ENCODE data around the gene NME7.
"Not testable (repeated sequence)": the region's sequence is repeated elsewhere in the genome, so short reads cannot be mapped to it uniquely, and the experiment has no call there.

Gene NME7

DNA sequence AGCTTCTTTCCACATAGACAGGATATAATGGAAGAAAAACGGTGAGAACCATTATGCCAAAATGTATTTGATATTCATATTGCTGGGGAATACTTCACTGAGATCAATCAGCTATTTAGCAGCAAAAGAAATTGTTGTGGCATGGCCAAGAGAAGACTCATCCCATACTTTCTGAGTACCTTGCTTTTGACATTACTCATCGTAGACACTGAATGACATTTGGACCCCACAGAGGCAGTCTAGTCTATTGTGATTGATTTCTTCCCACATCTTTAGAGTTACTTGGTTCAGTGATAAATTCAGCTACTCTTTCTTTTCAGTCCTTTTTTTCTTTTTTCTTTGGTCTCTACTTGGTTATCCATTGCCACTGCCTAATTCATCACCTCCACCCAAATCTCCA lies 239.0 kb downstream of the NME7 start:
- peak; percentile 39 for ATAC-seq
- Mint-ChIP-seq H3K36me3 (peaks cover 15% of the 10 kb centered on the region), H3K27me3 (no peaks in the 10 kb centered on the region), H3K4me3 (no peak overlapping the region), H3K27ac (no peak overlapping the region), H3K9me3 (no peaks in the 10 kb centered on the region), H3K4me1 (no peaks in the 10 kb centered on the region)

DNA sequence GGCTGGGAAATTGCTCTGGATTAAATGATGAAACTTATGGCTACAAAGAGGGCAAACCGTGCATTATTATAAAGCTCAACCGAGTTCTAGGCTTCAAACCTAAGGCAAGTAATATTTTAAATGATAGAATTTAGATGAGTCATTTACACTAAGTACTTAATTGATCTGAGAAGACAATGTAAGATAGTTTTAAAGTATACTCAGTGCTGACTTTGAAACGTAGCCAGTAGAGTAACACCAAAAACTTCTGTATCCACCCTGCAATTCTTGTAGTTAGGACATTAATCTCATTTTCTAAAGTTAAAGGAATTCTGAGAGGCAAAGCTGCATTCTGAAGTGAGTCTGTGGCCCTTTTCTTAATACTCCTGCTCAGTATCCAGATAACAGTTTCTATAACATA lies 240.3 kb downstream of the NME7 start:
- H3K9me3 Mint-ChIP-seq = no peaks in the 10 kb centered on the region
- H3K36me3 Mint-ChIP-seq = peaks cover 8% of the 10 kb centered on the region
- H3K27ac Mint-ChIP-seq = no peak overlapping the region
- peaks cover 9% of the 10 kb centered on the region for H3K4me1 Mint-ChIP-seq
- no peak overlapping the region for H3K4me3 Mint-ChIP-seq
- no peaks in the 10 kb centered on the region for H3K27me3 Mint-ChIP-seq
- ATAC-seq = no peak

DNA sequence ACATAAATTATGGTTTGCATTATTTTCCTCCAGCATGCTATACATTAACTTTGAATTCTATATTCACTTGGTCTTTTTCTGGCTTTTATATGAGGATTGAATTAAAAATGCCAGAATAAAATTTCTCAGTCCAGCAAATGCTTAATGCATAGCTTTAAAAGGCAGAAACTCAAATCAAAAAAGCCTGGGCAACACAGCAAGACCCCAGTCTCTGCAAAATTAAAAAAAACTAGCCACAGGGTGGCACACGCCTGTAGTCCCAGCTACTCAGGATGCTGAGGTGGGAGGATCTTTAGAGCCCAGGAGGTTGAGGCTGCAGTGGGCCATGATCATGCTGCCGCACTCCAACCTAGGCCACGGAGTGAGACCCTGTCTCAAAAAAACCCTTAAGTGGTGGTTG lies 241.3 kb downstream of the NME7 start:
- peaks cover 4% of the 10 kb centered on the region for H3K36me3 Mint-ChIP-seq
- ATAC-seq = no peak
- H3K4me1 Mint-ChIP-seq = peaks cover 14% of the 10 kb centered on the region
- peaks cover 7% of the 10 kb centered on the region for H3K27me3 Mint-ChIP-seq
- H3K4me3 Mint-ChIP-seq = no peak overlapping the region
- no peaks in the 10 kb centered on the region for H3K9me3 Mint-ChIP-seq
- H3K27ac Mint-ChIP-seq = no peak overlapping the region

DNA sequence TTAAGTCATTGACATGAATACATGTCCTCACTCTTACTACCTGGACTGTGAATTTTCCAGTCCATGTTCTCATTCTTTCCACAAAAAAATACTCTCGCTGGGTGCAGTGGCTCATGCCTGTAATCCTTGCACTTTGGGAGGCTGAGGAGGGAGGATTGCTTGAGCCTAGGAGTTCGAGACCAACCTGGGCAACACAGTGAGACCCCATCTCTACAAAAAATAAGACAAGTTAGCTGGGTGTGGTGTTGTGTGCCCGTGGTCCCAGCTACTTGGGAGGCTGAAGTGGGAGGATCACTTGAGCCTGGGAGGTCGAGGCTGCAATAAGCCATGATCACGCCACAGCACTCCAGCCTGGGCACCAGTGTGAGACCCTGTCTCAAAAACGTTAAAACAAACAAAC lies 242.0 kb downstream of the NME7 start:
- H3K27ac Mint-ChIP-seq, ATAC-seq, H3K4me3 Mint-ChIP-seq, H3K36me3 Mint-ChIP-seq, H3K9me3 Mint-ChIP-seq, H3K27me3 Mint-ChIP-seq: not testable (repeated sequence)
- peaks cover 14% of the 10 kb centered on the region for H3K4me1 Mint-ChIP-seq

- Mint-ChIP-seq H3K4me1 (peaks cover 14% of the 10 kb centered on the region), H3K4me3 (no peak overlapping the region), H3K36me3 (no peaks in the 10 kb centered on the region), H3K27me3 (peaks cover 15% of the 10 kb centered on the region), H3K9me3 (no peaks in the 10 kb centered on the region), H3K27ac (no peak overlapping the region)
- no peak for ATAC-seq
Observed at GRCh38 chr1:169124459-169124858, 243.1 kb downstream of the NME7 start.

DNA sequence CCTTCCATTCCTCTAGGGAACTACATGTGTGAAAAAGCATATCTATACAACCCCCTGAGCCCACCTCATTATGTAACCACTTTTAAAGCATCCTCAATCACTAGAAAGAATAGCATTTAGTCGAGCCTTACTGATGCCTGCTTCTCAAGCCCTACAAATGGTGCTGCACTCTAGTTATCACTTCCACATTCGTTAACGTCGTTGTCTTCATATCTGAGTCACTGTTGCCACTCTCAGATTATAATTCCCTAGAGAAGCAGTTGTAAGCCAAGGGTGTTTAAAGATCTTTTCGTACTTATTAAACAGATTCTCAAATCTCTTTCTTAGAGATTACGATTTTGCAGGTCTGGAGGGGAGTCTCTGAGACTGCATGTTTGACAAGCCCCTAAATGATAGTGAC lies 244.6 kb downstream of the NME7 start:
- H3K4me3 Mint-ChIP-seq = no peak overlapping the region
- no peaks in the 10 kb centered on the region for H3K9me3 Mint-ChIP-seq
- peak; percentile 85 for ATAC-seq
- peaks cover 18% of the 10 kb centered on the region for H3K27me3 Mint-ChIP-seq
- H3K36me3 Mint-ChIP-seq = no peaks in the 10 kb centered on the region
- peaks cover 14% of the 10 kb centered on the region for H3K4me1 Mint-ChIP-seq
- no peak overlapping the region for H3K27ac Mint-ChIP-seq

GRCh38 chr1:169121146-169121923 lies 246.3 kb downstream of the NME7 start:
- Mint-ChIP-seq H3K9me3 (no peaks in the 10 kb centered on the region), H3K27me3 (peaks cover 24% of the 10 kb centered on the region), H3K36me3 (no peaks in the 10 kb centered on the region), H3K4me1 (peaks cover 24% of the 10 kb centered on the region), H3K4me3 (no peak overlapping the region), H3K27ac (no peak overlapping the region)
- ATAC-seq = no peak

DNA sequence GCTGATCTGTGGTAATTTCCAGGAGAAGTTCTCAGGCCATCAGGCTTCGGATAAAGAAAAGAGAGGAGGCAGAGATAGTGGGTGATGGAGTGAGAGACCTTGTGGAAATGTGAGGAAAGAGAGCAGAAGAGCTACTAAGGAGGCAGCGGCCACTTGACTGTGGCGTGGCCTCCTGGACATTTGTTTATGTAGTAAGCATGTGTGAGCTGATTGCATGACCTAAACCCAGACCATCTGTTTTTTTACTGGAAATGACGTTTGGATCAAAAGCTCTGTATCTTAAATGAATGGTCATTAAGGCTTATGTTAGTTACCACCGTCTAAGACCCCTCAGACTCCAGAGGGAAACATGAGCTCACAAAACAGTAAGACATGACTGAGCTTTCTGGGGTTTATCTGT lies 247.5 kb downstream of the NME7 start:
- Mint-ChIP-seq H3K4me3 (no peak overlapping the region), H3K9me3 (no peaks in the 10 kb centered on the region), H3K36me3 (no peaks in the 10 kb centered on the region), H3K4me1 (peaks cover 31% of the 10 kb centered on the region), H3K27me3 (peaks cover 24% of the 10 kb centered on the region), H3K27ac (no peak overlapping the region)
- no peak for ATAC-seq

- H3K27ac Mint-ChIP-seq = no peak overlapping the region
- no peak for ATAC-seq
- peaks cover 24% of the 10 kb centered on the region for H3K27me3 Mint-ChIP-seq
- no peaks in the 10 kb centered on the region for H3K36me3 Mint-ChIP-seq
- H3K4me3 Mint-ChIP-seq = no peak overlapping the region
- H3K4me1 Mint-ChIP-seq = peaks cover 31% of the 10 kb centered on the region
- no peaks in the 10 kb centered on the region for H3K9me3 Mint-ChIP-seq
Observed at GRCh38 chr1:169119405-169119804, 248.2 kb downstream of the NME7 start.

GRCh38 chr1:169118227-169118626 lies 249.4 kb downstream of the NME7 start:
- ATAC-seq = no peak
- no peak overlapping the region for H3K4me3 Mint-ChIP-seq
- H3K4me1 Mint-ChIP-seq = peaks cover 36% of the 10 kb centered on the region
- H3K27ac Mint-ChIP-seq = no peak overlapping the region
- peaks cover 24% of the 10 kb centered on the region for H3K27me3 Mint-ChIP-seq
- no peaks in the 10 kb centered on the region for H3K9me3 Mint-ChIP-seq
- peaks cover 6% of the 10 kb centered on the region for H3K36me3 Mint-ChIP-seq

- H3K27me3 Mint-ChIP-seq = peaks cover 27% of the 10 kb centered on the region
- H3K27ac Mint-ChIP-seq = no peak overlapping the region
- ATAC-seq = no peak
- H3K4me1 Mint-ChIP-seq = peaks cover 30% of the 10 kb centered on the region
- H3K9me3 Mint-ChIP-seq = no peaks in the 10 kb centered on the region
- H3K36me3 Mint-ChIP-seq = peaks cover 6% of the 10 kb centered on the region
- no peak overlapping the region for H3K4me3 Mint-ChIP-seq
Observed at GRCh38 chr1:169117599-169117998, 250.0 kb downstream of the NME7 start.

GRCh38 chr1:169117014-169117413 lies 250.6 kb downstream of the NME7 start:
- Mint-ChIP-seq H3K36me3 (peaks cover 6% of the 10 kb centered on the region), H3K27me3 (peaks cover 30% of the 10 kb centered on the region), H3K4me3 (peak overlapping the region; percentile 4), H3K4me1 (peaks cover 26% of the 10 kb centered on the region), H3K27ac (peak overlapping the region; percentile 73), H3K9me3 (no peaks in the 10 kb centered on the region)
- no peak for ATAC-seq

DNA sequence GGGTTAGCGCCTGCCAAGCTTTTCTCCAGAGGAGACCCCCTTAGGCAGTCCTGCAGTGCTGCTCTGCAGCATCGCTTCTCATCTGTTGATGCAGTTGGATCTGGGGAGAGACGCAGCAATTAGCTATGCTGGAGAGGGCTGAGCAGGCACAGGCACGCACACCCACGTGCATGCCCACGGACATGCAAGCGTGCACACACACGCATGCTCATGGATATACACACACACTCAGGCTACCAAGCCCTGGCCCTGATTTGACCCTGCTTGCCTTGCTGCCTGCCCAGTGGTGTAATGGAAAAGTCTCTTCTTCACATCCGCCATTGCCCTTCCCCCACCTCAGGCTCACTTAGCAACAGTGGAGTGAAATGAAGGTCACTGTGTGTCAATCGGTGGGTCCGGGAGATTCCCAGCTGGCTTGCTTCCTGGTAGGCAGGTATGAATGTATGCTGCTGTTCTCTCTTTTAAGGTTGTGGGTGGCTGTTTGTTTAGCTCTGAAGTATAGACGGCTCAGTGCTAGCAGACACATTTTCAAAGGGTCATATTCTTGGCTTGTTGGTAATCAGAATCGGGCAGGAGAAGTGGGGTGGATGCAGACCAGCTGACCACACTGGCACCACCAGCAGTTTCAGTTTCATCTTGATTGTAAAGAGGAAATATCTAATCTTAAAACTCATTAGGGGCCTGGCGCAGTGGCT lies 251.6 kb downstream of the NME7 start:
- no peaks in the 10 kb centered on the region for H3K9me3 Mint-ChIP-seq
- peak overlapping the region; percentile 73 for H3K27ac Mint-ChIP-seq
- H3K4me1 Mint-ChIP-seq = peaks cover 24% of the 10 kb centered on the region
- peaks cover 6% of the 10 kb centered on the region for H3K36me3 Mint-ChIP-seq
- peaks cover 30% of the 10 kb centered on the region for H3K27me3 Mint-ChIP-seq
- peak overlapping the region; percentile 66 for H3K4me3 Mint-ChIP-seq
- ATAC-seq = peak; percentile 88

- H3K9me3 Mint-ChIP-seq = no peaks in the 10 kb centered on the region
- H3K27ac Mint-ChIP-seq = peak overlapping the region; percentile 8
- H3K4me3 Mint-ChIP-seq = peak overlapping the region; percentile 9
- H3K4me1 Mint-ChIP-seq = peaks cover 37% of the 10 kb centered on the region
- ATAC-seq = no peak
- H3K36me3 Mint-ChIP-seq = peaks cover 6% of the 10 kb centered on the region
- H3K27me3 Mint-ChIP-seq = peaks cover 21% of the 10 kb centered on the region
Observed at GRCh38 chr1:169113613-169114119, 253.9 kb downstream of the NME7 start.

- Mint-ChIP-seq H3K36me3 (peaks cover 6% of the 10 kb centered on the region), H3K4me3 (no peak overlapping the region), H3K4me1 (peaks cover 50% of the 10 kb centered on the region), H3K27me3 (peaks cover 34% of the 10 kb centered on the region), H3K27ac (no peak overlapping the region), H3K9me3 (no peaks in the 10 kb centered on the region)
- ATAC-seq = no peak
Observed at GRCh38 chr1:169112241-169112640, 255.4 kb downstream of the NME7 start.

DNA sequence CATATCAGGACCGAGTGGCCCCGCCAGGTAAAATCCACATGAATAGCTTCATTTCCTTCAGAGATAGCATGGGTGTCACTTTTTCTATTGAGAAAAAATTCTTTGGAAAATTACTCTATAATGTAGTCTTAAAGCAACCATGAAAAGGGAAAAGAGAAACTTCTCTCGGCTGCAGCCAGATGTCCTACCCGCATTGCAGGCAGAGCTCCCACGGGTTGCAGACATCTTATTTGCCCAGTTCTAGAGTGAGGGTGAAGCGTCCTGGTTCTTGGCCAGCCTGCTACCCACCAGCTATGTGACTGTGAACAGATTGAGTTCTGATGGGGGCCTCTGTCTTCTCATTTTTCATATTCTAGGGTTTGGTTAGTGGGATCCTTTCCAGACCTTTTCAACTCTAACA lies 256.1 kb downstream of the NME7 start:
- Mint-ChIP-seq H3K27ac (no peak overlapping the region), H3K9me3 (no peaks in the 10 kb centered on the region), H3K4me3 (no peak overlapping the region), H3K4me1 (peaks cover 50% of the 10 kb centered on the region), H3K27me3 (peaks cover 36% of the 10 kb centered on the region), H3K36me3 (peaks cover 6% of the 10 kb centered on the region)
- no peak for ATAC-seq
